Smooth muscle cell (in vitro differentiated cells): ENCODE measurements around the gene BAIAP2. TPM values are rescaled to one million over a fixed set of nuclear protein-coding genes. Genes with fewer than 3 reads are reported as not detected.

Source experiments
- DNase-seq: peaks from one replicate; lab custom pipeline; 2025; ENCODE audit not compliant: unreplicated experiment; lab: John Stamatoyannopoulos, UW
- H2AFZ ChIP-seq: fragments of 200-600 bp; sonication (generic); 2 replicates; pipeline ENCODE4 v1.6.0; 2016; ENCODE audit warnings: antibody characterized with exemption, low read depth, mild to moderate bottlenecking
- H3F3A ChIP-seq: fragments of 200-600 bp; sonication (generic); 2 replicates; pipeline ENCODE4 v1.6.0; 2017; ENCODE audit warnings: antibody characterized with exemption, low read depth
- H3K27ac ChIP-seq: fragments of 200-600 bp; sonication (generic); 2 replicates; pipeline ENCODE4 v1.5.1; 2016; ENCODE audit warnings: low read depth, mild to moderate bottlenecking
- H3K27me3 ChIP-seq: fragments of 200-600 bp; sonication (generic); 2 replicates; pipeline ENCODE4 v1.6.1; 2016; ENCODE audit warnings: low read depth, mild to moderate bottlenecking
- H3K36me3 ChIP-seq: fragments of 200-600 bp; sonication (generic); 2 replicates; pipeline ENCODE4 v1.5.1; 2016; ENCODE audit warnings: low read depth
- H3K4me1 ChIP-seq: fragments of 200-600 bp; sonication (generic); 2 replicates; pipeline ENCODE4 v1.5.1; 2016; ENCODE audit warnings: low read depth
- H3K4me2 ChIP-seq: fragments of 200-600 bp; sonication (generic); 2 replicates; pipeline ENCODE4 v1.6.0; 2016; ENCODE audit warnings: mild to moderate bottlenecking
- H3K4me3 ChIP-seq: fragments of 200-600 bp; sonication (generic); 2 replicates; pipeline ENCODE4 v1.5.1; 2016; ENCODE audit warnings: mild to moderate bottlenecking
- H3K79me2 ChIP-seq: fragments of 200-600 bp; sonication (generic); 2 replicates; pipeline ENCODE4 v1.6.0; 2016; ENCODE audit warnings: low read depth, mild to moderate bottlenecking
- H3K9ac ChIP-seq: fragments of 200-600 bp; sonication (generic); 2 replicates; pipeline ENCODE4 v1.6.0; 2016; ENCODE audit warnings: low read depth
- H3K9me3 ChIP-seq: fragments of 200-600 bp; sonication (generic); replicated peaks from 2 replicates; pipeline ENCODE4 v1.5.1; 2016; ENCODE audit warnings: low read depth
- H4K20me1 ChIP-seq: fragments of 200-600 bp; sonication (generic); 2 replicates; pipeline ENCODE4 v1.6.0; 2016; ENCODE audit warnings: low read depth
- WGBS: methylation state at CpG from one replicate; pipeline ENCODE4 v1.1.7; 2016; ENCODE audit warnings: low lambda C conversion rate; 5-methylcytosine and 5-hydroxymethylcytosine counted together
- polyA plus RNA-seq: library from polyadenylated mRNA; unstranded; fragments of >200 nt; fragmentation: Nextera tagmentation; extraction: Ambion mirVana; gene quantifications from 2 replicates; pipeline ENCODE4 v1.2.1, GENCODE V29; 2016
- total RNA-seq: library from RNA; depleted of rRNA; stranded (reverse); fragments of >200 nt; gene quantifications from 2 replicates; pipeline ENCODE4 v1.2.3, GENCODE V29; 2014
- TF ChIP-seq, protein P1 (sequence below): fragments of 200-600 bp; sonication (generic); IDR thresholded peaks from 2 replicates; pipeline ENCODE4 v1.5.1; 2017; ENCODE audit warnings: borderline replicate concordance, mild to moderate bottlenecking, antibody characterized with exemption; ENCODE audit not compliant: insufficient read depth, poor library complexity, severe bottlenecking

BAIAP2 gene
- total and polyA plus RNA-seq, 2 experiments from 2014 or later = 26.6 to 41.9 TPM

DNA sequence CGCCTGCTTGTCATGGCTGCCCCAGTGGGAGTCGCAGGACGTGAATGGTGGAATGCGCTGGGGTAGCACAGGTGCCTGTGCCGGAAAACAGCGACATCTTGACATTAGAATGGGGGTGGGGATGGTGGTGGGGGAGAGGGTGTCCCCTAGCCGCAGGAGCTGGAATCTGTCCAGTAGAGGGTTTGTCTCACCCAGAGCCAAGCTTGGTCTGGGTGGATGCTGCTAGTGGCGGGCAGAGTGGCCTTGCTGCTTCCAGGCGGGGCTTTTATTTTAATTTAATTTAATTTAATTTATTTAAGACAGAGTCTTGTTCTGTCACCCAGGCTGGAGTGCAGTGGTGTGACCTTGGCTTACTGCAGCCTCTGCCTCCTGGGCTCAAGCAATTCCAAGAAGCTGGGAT lies 7.7 kb downstream of the BAIAP2 start:
- H3K4me3 ChIP-seq = no peak overlapping the region
- no peaks in the 10 kb centered on the region for H3K9me3 ChIP-seq
- H4K20me1 ChIP-seq = peaks cover 100% of the 10 kb centered on the region
- H3F3A ChIP-seq = peaks cover 4% of the 10 kb centered on the region
- H3K4me2 ChIP-seq = no peak overlapping the region
- no peaks in the 10 kb centered on the region for H3K36me3 ChIP-seq
- TF ChIP-seq, protein P1, sequence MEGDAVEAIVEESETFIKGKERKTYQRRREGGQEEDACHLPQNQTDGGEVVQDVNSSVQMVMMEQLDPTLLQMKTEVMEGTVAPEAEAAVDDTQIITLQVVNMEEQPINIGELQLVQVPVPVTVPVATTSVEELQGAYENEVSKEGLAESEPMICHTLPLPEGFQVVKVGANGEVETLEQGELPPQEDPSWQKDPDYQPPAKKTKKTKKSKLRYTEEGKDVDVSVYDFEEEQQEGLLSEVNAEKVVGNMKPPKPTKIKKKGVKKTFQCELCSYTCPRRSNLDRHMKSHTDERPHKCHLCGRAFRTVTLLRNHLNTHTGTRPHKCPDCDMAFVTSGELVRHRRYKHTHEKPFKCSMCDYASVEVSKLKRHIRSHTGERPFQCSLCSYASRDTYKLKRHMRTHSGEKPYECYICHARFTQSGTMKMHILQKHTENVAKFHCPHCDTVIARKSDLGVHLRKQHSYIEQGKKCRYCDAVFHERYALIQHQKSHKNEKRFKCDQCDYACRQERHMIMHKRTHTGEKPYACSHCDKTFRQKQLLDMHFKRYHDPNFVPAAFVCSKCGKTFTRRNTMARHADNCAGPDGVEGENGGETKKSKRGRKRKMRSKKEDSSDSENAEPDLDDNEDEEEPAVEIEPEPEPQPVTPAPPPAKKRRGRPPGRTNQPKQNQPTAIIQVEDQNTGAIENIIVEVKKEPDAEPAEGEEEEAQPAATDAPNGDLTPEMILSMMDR = no peak
- H3K9ac ChIP-seq = no peak overlapping the region
- H3K79me2 ChIP-seq = peaks cover 91% of the 10 kb centered on the region
- H3K27ac ChIP-seq = peak overlapping the region; percentile 54
- no peak overlapping the region for H2AFZ ChIP-seq
- no peak for DNase-seq
- no peaks in the 10 kb centered on the region for H3K27me3 ChIP-seq
- peaks cover 24% of the 10 kb centered on the region for H3K4me1 ChIP-seq
- 99% methylated on average over 9 of the region's 9 CpGs for WGBS

DNA sequence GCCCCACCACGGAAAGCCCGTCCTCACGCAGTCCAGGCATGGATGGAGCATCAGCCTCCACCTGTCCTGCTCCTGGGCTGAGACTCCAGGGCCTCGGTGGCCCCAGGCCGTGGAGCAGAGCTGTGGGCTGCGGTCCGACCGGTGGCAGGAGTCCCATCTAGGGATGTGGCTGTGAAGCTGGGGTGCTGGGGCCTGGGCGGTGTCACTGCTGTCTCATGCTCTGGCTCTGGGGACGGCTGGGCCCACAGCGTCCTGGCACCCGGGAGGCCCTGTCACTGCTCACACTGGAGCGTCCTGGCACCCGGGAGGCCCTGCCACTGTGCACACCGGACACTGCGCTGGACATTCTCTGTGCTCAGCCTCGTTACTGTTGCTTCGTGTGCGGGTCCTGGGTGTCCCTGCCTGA lies 8.4 kb downstream of the BAIAP2 start:
- no peak overlapping the region for H2AFZ ChIP-seq
- DNase-seq = no peak
- H3K4me1 ChIP-seq = peaks cover 24% of the 10 kb centered on the region
- H3K9me3 ChIP-seq = no peaks in the 10 kb centered on the region
- H3K4me2 ChIP-seq = peak overlapping the region; percentile 9
- peaks cover 4% of the 10 kb centered on the region for H3F3A ChIP-seq
- H3K79me2 ChIP-seq = peaks cover 90% of the 10 kb centered on the region
- peak overlapping the region; percentile 50 for H3K27ac ChIP-seq
- no peaks in the 10 kb centered on the region for H3K27me3 ChIP-seq
- H3K9ac ChIP-seq = no peak overlapping the region
- peaks cover 100% of the 10 kb centered on the region for H4K20me1 ChIP-seq
- no peaks in the 10 kb centered on the region for H3K36me3 ChIP-seq
- 96% methylated on average over 16 of the region's 19 CpGs for WGBS
- TF ChIP-seq, protein P1 = no peak
- H3K4me3 ChIP-seq = no peak overlapping the region

DNA sequence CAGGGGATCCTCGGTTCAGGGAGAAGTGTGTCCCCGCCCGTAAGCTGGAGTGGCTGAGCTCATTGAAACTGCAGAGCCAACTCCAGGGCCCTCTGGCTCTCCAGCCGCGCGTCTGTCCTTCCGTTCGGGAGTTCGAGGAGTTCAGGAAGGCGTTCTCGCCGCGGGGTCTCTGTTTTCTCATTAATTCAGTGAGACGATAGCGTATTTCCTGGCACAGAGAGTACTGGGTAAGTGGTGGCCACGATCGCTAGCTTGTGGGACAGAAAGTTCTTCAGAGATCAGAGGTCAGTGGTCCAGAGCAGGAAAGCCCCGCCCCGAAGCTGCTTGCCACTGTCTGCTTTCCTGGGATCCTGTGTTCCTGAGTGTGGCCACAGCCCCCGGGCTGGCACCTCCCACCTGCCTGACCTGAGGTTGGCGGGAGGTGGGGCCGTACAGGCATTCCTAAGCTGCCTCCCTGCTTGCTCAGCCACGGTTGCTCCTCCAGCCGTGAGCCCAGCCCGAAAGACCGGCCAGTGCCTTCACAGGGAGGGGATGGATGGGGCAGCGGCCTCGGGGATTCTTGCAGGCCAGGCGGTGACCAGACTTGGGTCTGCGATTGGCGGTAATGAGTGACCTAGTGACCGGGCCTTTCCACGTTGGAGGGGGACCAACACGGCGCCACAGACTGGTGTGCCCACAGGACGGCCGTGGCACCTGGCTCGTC lies 8.9 kb downstream of the BAIAP2 start:
- Histone ChIP-seq H3K9ac (no peak overlapping the region), H3K79me2 (peaks cover 90% of the 10 kb centered on the region), H3K36me3 (no peaks in the 10 kb centered on the region), H3K27me3 (no peaks in the 10 kb centered on the region), H3K4me1 (peaks cover 24% of the 10 kb centered on the region), H3K9me3 (no peaks in the 10 kb centered on the region), H3F3A (peaks cover 4% of the 10 kb centered on the region), H2AFZ (no peak overlapping the region), H3K27ac (peak overlapping the region; percentile 50), H4K20me1 (peaks cover 100% of the 10 kb centered on the region), H3K4me3 (no peak overlapping the region), H3K4me2 (peak overlapping the region; percentile 9)
- DNase-seq = no peak
- 68% methylated on average over 37 of the region's 38 CpGs for WGBS
- TF ChIP-seq, protein P1 = no peak

DNA sequence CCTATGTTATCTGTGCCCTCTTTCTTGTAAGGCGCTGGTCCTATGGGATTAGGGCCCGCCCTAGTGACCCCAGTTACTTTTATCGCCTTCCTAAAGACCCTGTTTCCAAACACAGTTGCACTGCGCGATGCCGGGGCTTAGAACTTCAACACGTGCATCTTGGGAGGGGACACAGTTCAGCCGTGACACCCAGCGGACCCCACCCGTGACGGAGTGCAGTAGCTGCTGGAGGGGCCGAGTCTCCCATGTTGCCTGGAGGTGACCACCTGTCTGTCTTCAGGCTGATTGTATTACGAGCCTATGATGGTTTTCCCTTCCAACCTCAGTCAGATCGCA lies 9.4 kb downstream of the BAIAP2 start:
- Histone ChIP-seq H3K4me1 (peaks cover 23% of the 10 kb centered on the region), H4K20me1 (peaks cover 100% of the 10 kb centered on the region), H3K79me2 (peaks cover 90% of the 10 kb centered on the region), H3K9me3 (no peaks in the 10 kb centered on the region), H3K36me3 (no peaks in the 10 kb centered on the region), H3K27me3 (no peaks in the 10 kb centered on the region), H3F3A (peaks cover 4% of the 10 kb centered on the region), H2AFZ (no peak overlapping the region), H3K9ac (no peak overlapping the region), H3K4me3 (no peak overlapping the region), H3K4me2 (no peak overlapping the region), H3K27ac (peak overlapping the region; percentile 27)
- TF ChIP-seq, protein P1 = no peak
- WGBS = 89% methylated on average over 14 of the region's 14 CpGs
- no peak for DNase-seq
